K562 (cell line): ENCODE results near the gene FASTK. TPM values are rescaled to one million over a fixed set of nuclear protein-coding genes. Genes with fewer than 3 reads are reported as not detected.

Experiments
- CAMTA2 ChIP-seq: fragments of 250-450 bp; sonication (Bioruptor Pico); conservative IDR thresholded peaks from 2 replicates; pipeline ENCODE4 v1.5.1; 2022
- E2F3 ChIP-seq: fragments of 250-450 bp; sonication (Bioruptor Pico); IDR thresholded peaks from 2 replicates; pipeline ENCODE4 v1.4.0; 2020; ENCODE audit warnings: mild to moderate bottlenecking
- EHMT2 ChIP-seq: fragments of 450-650 bp; IDR thresholded peaks from 2 replicates; pipeline ENCODE4 v1.6.1; 2018; ENCODE audit warnings: antibody characterized with exemption
- KAT7 ChIP-seq: sonication (generic); formaldehyde crosslinking; IDR thresholded peaks from 2 replicates; pipeline ENCODE4 v1.8.0; 2022; ENCODE audit warnings: missing genetic modification reagents, mild to moderate bottlenecking, borderline replicate concordance
- NR2C2 ChIP-seq, 2 experiments: fragments of 200-800 bp in 1 of 2; sonication (Bioruptor generic) in 1 of 2; sonication (generic) in 1 of 2; formaldehyde crosslinking in 1 of 2; IDR thresholded peaks; 2 replicates each; pipeline versions ENCODE4 v1.6.1 to v1.8.0; 2016 to 2022; ENCODE audit warnings: mild to moderate bottlenecking in 1 of 2, missing compliant biosample characterization in 1 of 2, missing genetic modification characterization in 1 of 2, missing genetic modification reagents in 1 of 2
- SETDB1 ChIP-seq: IDR thresholded peaks from one replicate; pipeline ENCODE4 v1.6.1; 2012; ENCODE audit warnings: low read length, control low read depth, inconsistent platforms
- SREBF2 ChIP-seq: sonication (generic); formaldehyde crosslinking; IDR thresholded peaks from 2 replicates; pipeline ENCODE4 v1.4.0; 2020; ENCODE audit warnings: mild to moderate bottlenecking, missing genetic modification reagents
- TAF1 ChIP-seq: IDR thresholded peaks from 2 replicates; pipeline ENCODE4 v1.6.1; 2011; ENCODE audit warnings: mild to moderate bottlenecking, low read length, moderate library complexity; ENCODE audit not compliant: insufficient read depth, control insufficient read depth, severe bottlenecking; ENCODE audit errors: extremely low read depth
- TCF3 ChIP-seq: sonication (generic); formaldehyde crosslinking; IDR thresholded peaks from 2 replicates; pipeline ENCODE4 v1.4.0; 2020; ENCODE audit warnings: mild to moderate bottlenecking, missing genetic modification reagents
- ZBTB7A ChIP-seq: IDR thresholded peaks from 2 replicates; pipeline ENCODE4 v1.6.1; 2011; ENCODE audit warnings: low read depth, mild to moderate bottlenecking, low read length, moderate library complexity, borderline replicate concordance; ENCODE audit not compliant: control insufficient read depth
- ZFX ChIP-seq: sonication (generic); formaldehyde crosslinking; IDR thresholded peaks from 2 replicates; pipeline ENCODE4 v1.8.0; 2022; ENCODE audit warnings: mild to moderate bottlenecking, missing genetic modification reagents, moderate library complexity
- polyA plus RNA-seq, 8 experiments: library from polyadenylated mRNA; depleted of rRNA in 4 of 8; stranded (reverse) in 5 of 8; unstranded in 3 of 8; fragments of >200 nt; fragmentation: Nextera tagmentation in 2 of 8; fragmentation: Illumina TruSeq in 1 of 8; extraction: Ambion mirVana in 2 of 8; extraction: Trizol in 1 of 8; gene quantifications; 2 replicates each; pipeline versions ENCODE4 v1.2.1 to v1.2.3, GENCODE V29; 2011 to 2014; ENCODE audit warnings: inconsistent platforms in 1 of 8, missing spikeins in 1 of 8
- total RNA-seq, 7 experiments: library from RNA; depleted of rRNA in 6 of 7; stranded (reverse); fragments of >200 nt in 6 of 7; fragmentation: Illumina TruSeq in 2 of 7; extraction: Trizol in 2 of 7; gene quantifications; 2 replicates each; pipeline versions ENCODE4 v1.2.1 to v1.2.3, GENCODE V29; 2011 to 2021; ENCODE audit warnings: low replicate concordance in 1 of 7
- TF ChIP-seq, protein P1 (sequence below), 3 experiments: fragments of 200-800 bp in 1 of 3; fragments of 250-450 bp in 1 of 3; fragments of 450-650 bp in 1 of 3; sonication (Bioruptor Pico) in 1 of 3; sonication (Bioruptor generic) in 1 of 3; formaldehyde crosslinking in 1 of 3; IDR thresholded peaks; 2 replicates each; pipeline versions ENCODE4 v1.6.1 to v1.8.0; 2016 to 2022; ENCODE audit warnings: mild to moderate bottlenecking in 2 of 3, missing genetic modification characterization in 2 of 3, missing compliant biosample characterization in 1 of 3, moderate library complexity in 1 of 3
- TF ChIP-seq, protein P2 (sequence below), 2 experiments: fragments of 450-650 bp in 1 of 2; sonication (generic) in 1 of 2; formaldehyde crosslinking; conservative IDR thresholded peaks; 2 replicates each; pipeline versions ENCODE4 v1.4.0 to v1.8.1; 2020 to 2022; ENCODE audit warnings: mild to moderate bottlenecking in 1 of 2, missing genetic modification reagents in 1 of 2
- TF ChIP-seq, protein P3 (sequence below): sonication (generic); formaldehyde crosslinking; IDR thresholded peaks from 2 replicates; pipeline ENCODE4 v1.8.0; 2022; ENCODE audit warnings: mild to moderate bottlenecking, missing genetic modification reagents
- TF ChIP-seq, protein P4 (sequence below): fragments of 450-650 bp; IDR thresholded peaks from 2 replicates; pipeline ENCODE4 v1.6.1; 2016; ENCODE audit warnings: antibody characterized with exemption
- TF ChIP-seq, protein P5 (sequence below): fragments of 450-650 bp; IDR thresholded peaks from 2 replicates; pipeline ENCODE4 v1.6.1; 2016
- TF ChIP-seq, protein P6 (sequence below): sonication (generic); formaldehyde crosslinking; IDR thresholded peaks from 2 replicates; pipeline ENCODE4 v1.8.0; 2023; ENCODE audit warnings: mild to moderate bottlenecking, missing genetic modification reagents

Gene FASTK
- total and polyA plus RNA-seq, 9 of the 15 experiments (the other 6 are each of a cell fraction or from before 2014, with no cell fraction given): 0.51 to 150 (median 48.2) TPM

DNA sequence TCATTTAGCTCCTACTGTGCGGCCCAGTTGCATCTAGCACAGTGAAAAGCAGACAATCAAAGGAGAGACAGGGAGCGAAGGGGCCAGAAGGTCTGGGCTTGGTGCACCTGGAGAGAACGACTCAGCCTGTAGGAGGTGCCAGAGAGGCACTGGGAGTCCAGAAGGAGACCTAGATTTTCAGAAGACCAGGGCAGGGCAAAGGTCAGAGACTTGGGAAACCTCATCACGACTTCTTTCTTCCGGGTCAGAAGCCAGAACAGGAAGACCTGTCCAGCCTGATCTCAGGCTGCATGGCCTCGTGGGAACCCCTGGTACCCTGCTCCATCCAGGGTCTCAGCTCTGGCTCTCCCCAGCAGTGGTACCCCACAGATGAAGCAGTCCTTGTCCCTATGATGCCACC lies 10.8 kb upstream of the FASTK start (continued):
- TF ChIP-seq, protein P1, sequence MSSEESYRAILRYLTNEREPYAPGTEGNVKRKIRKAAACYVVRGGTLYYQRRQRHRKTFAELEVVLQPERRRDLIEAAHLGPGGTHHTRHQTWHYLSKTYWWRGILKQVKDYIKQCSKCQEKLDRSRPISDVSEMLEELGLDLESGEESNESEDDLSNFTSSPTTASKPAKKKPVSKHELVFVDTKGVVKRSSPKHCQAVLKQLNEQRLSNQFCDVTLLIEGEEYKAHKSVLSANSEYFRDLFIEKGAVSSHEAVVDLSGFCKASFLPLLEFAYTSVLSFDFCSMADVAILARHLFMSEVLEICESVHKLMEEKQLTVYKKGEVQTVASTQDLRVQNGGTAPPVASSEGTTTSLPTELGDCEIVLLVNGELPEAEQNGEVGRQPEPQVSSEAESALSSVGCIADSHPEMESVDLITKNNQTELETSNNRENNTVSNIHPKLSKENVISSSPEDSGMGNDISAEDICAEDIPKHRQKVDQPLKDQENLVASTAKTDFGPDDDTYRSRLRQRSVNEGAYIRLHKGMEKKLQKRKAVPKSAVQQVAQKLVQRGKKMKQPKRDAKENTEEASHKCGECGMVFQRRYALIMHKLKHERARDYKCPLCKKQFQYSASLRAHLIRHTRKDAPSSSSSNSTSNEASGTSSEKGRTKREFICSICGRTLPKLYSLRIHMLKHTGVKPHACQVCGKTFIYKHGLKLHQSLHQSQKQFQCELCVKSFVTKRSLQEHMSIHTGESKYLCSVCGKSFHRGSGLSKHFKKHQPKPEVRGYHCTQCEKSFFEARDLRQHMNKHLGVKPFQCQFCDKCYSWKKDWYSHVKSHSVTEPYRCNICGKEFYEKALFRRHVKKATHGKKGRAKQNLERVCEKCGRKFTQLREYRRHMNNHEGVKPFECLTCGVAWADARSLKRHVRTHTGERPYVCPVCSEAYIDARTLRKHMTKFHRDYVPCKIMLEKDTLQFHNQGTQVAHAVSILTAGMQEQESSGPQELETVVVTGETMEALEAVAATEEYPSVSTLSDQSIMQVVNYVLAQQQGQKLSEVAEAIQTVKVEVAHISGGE (CRISPR knock-in tag; IDR thresholded peaks at IDR 0.05): no peak
- TF ChIP-seq E2F3 (CRISPR knock-in tag) (no peak), SETDB1 (no peak), KAT7 (no peak), ZFX (CRISPR knock-in tag) (no peak), NR2C2 (CRISPR knock-in tag; IDR thresholded peaks at IDR 0.05) (peak; percentile 89), NR2C2 (tag; IDR thresholded peaks at IDR 0.05) (peak; percentile 94), SREBF2 (CRISPR knock-in tag) (0 out of 2 replicates have a peak, but pooled peaks have one; percentile 56), TAF1 (no peak), EHMT2 (no peak), CAMTA2 (CRISPR knock-in tag) (no peak), ZBTB7A (peak; percentile 45; the same call in 1 of the 2 replicates), TCF3 (CRISPR knock-in tag) (peak; percentile 16; the same call in 1 of the 2 replicates)
- TF ChIP-seq, protein P2, sequence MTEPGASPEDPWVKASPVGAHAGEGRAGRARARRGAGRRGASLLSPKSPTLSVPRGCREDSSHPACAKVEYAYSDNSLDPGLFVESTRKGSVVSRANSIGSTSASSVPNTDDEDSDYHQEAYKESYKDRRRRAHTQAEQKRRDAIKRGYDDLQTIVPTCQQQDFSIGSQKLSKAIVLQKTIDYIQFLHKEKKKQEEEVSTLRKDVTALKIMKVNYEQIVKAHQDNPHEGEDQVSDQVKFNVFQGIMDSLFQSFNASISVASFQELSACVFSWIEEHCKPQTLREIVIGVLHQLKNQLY (CRISPR knock-in tag; conservative IDR thresholded peaks at IDR 0.05): no peak
- TF ChIP-seq, protein P3, sequence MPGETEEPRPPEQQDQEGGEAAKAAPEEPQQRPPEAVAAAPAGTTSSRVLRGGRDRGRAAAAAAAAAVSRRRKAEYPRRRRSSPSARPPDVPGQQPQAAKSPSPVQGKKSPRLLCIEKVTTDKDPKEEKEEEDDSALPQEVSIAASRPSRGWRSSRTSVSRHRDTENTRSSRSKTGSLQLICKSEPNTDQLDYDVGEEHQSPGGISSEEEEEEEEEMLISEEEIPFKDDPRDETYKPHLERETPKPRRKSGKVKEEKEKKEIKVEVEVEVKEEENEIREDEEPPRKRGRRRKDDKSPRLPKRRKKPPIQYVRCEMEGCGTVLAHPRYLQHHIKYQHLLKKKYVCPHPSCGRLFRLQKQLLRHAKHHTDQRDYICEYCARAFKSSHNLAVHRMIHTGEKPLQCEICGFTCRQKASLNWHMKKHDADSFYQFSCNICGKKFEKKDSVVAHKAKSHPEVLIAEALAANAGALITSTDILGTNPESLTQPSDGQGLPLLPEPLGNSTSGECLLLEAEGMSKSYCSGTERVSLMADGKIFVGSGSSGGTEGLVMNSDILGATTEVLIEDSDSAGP (CRISPR knock-in tag): no peak
- TF ChIP-seq, protein P4, sequence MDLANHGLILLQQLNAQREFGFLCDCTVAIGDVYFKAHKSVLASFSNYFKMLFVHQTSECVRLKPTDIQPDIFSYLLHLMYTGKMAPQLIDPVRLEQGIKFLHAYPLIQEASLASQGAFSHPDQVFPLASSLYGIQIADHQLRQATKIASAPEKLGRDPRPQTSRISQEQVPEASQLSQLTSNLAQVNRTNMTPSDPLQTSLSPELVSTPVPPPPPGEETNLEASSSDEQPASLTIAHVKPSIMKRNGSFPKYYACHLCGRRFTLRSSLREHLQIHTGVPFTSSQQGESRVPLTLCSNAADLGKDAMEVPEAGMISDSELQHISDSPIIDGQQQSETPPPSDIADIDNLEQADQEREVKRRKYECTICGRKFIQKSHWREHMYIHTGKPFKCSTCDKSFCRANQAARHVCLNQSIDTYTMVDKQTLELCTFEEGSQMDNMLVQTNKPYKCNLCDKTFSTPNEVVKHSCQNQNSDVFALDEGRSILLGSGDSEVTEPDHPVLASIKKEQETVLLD: no peak
- TF ChIP-seq, protein P5, sequence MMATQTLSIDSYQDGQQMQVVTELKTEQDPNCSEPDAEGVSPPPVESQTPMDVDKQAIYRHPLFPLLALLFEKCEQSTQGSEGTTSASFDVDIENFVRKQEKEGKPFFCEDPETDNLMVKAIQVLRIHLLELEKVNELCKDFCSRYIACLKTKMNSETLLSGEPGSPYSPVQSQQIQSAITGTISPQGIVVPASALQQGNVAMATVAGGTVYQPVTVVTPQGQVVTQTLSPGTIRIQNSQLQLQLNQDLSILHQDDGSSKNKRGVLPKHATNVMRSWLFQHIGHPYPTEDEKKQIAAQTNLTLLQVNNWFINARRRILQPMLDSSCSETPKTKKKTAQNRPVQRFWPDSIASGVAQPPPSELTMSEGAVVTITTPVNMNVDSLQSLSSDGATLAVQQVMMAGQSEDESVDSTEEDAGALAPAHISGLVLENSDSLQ: no peak
- TF ChIP-seq, protein P6, sequence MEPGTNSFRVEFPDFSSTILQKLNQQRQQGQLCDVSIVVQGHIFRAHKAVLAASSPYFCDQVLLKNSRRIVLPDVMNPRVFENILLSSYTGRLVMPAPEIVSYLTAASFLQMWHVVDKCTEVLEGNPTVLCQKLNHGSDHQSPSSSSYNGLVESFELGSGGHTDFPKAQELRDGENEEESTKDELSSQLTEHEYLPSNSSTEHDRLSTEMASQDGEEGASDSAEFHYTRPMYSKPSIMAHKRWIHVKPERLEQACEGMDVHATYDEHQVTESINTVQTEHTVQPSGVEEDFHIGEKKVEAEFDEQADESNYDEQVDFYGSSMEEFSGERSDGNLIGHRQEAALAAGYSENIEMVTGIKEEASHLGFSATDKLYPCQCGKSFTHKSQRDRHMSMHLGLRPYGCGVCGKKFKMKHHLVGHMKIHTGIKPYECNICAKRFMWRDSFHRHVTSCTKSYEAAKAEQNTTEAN (CRISPR knock-in tag): peak; percentile 71; the same call in 1 of the 2 replicates
